ENCODE data around the gene VPS37C. TPM values are rescaled to one million over a fixed set of nuclear protein-coding genes. Genes with fewer than 3 reads are reported as not detected.

VPS37C gene
- total and polyA plus RNA-seq, 9 of the 15 experiments (the other 6 are each of a cell fraction or from before 2014, with no cell fraction given) = 0.62 to 29.8 (median 11.5) TPM

DNA sequence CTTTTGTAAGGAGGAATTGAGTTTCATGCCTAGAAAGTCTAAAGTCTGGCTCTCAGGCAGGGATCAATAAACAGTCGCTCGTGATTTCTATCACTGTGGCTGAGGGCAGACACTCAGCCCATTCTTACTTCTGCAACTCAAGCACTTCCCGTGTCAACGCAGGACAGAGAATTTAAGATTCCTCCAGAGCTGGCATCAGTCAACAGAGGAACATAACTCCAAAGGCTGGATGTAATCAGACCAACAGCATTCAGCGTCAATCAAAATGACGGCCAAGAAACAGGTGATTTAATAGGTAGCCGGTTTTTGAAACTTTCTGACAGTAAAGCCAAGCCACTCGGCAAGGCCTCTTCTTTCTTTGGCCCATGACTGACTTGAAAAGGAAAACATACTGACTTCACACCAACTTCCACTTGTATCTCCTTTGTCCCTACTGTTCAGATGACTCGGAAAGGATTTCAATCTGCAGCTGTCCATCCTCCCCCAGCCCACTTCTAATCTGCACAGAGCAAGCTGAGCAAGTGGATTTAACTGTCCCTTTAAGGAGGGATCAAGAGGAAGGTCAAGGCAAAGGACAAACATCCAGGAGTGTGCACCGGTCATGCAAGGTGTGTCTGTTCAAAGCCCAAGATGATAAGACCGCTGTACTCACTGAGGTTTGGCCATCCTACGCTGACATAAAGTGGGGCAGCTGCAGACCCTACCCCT lies 9.5 kb downstream of the VPS37C start (continued):
- TF ChIP-seq POLR3A (IDR thresholded peaks at IDR 0.05; ENCODE audit: borderline replicate concordance, extremely low read depth, insufficient read depth, insufficient read length) = no peak
- TF ChIP-seq THRAP3 (IDR thresholded peaks at IDR 0.05; ENCODE audit: borderline replicate concordance) = no peak
- peak; percentile 82 for TF ChIP-seq NCOR1 (IDR thresholded peaks at IDR 0.05)
- TF ChIP-seq TEAD2 (tag; IDR thresholded peaks at IDR 0.05) = no peak
- TF ChIP-seq GATA2 (CRISPR knock-in tag; IDR thresholded peaks at IDR 0.05) = peak; percentile 87
- no peak for TF ChIP-seq ZNF347 (CRISPR knock-in tag; IDR thresholded peaks at IDR 0.05; ENCODE audit: low read depth)
- TF ChIP-seq NFATC3 (IDR thresholded peaks at IDR 0.05) = no peak
- TF ChIP-seq GTF2E2 (tag; IDR thresholded peaks at IDR 0.05) = no peak
- TF ChIP-seq, protein P1, sequence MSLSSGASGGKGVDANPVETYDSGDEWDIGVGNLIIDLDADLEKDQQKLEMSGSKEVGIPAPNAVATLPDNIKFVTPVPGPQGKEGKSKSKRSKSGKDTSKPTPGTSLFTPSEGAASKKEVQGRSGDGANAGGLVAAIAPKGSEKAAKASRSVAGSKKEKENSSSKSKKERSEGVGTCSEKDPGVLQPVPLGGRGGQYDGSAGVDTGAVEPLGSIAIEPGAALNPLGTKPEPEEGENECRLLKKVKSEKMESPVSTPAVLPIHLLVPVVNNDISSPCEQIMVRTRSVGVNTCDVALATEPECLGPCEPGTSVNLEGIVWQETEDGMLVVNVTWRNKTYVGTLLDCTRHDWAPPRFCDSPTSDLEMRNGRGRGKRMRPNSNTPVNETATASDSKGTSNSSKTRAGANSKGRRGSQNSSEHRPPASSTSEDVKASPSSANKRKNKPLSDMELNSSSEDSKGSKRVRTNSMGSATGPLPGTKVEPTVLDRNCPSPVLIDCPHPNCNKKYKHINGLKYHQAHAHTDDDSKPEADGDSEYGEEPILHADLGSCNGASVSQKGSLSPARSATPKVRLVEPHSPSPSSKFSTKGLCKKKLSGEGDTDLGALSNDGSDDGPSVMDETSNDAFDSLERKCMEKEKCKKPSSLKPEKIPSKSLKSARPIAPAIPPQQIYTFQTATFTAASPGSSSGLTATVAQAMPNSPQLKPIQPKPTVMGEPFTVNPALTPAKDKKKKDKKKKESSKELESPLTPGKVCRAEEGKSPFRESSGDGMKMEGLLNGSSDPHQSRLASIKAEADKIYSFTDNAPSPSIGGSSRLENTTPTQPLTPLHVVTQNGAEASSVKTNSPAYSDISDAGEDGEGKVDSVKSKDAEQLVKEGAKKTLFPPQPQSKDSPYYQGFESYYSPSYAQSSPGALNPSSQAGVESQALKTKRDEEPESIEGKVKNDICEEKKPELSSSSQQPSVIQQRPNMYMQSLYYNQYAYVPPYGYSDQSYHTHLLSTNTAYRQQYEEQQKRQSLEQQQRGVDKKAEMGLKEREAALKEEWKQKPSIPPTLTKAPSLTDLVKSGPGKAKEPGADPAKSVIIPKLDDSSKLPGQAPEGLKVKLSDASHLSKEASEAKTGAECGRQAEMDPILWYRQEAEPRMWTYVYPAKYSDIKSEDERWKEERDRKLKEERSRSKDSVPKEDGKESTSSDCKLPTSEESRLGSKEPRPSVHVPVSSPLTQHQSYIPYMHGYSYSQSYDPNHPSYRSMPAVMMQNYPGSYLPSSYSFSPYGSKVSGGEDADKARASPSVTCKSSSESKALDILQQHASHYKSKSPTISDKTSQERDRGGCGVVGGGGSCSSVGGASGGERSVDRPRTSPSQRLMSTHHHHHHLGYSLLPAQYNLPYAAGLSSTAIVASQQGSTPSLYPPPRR (CRISPR knock-in tag; IDR thresholded peaks at IDR 0.05; ENCODE audit: borderline replicate concordance) = no peak
- no peak for TF ChIP-seq NR4A1 (CRISPR knock-in tag; IDR thresholded peaks at IDR 0.05)
- TF ChIP-seq NR4A1 (tag; IDR thresholded peaks at IDR 0.05) = no peak
- TF ChIP-seq HMGN3 (IDR thresholded peaks at IDR 0.05; ENCODE audit: borderline replicate concordance, extremely low read depth, insufficient read length, low read depth, low read length) = no peak
- peak; percentile 73 for TF ChIP-seq NFIC (IDR thresholded peaks at IDR 0.05)
- no peak for TF ChIP-seq ZNF140 (CRISPR knock-in tag; IDR thresholded peaks at IDR 0.05)
- TF ChIP-seq, protein P2, sequence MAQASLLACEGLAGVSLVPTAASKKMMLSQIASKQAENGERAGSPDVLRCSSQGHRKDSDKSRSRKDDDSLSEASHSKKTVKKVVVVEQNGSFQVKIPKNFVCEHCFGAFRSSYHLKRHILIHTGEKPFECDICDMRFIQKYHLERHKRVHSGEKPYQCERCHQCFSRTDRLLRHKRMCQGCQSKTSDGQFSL (CRISPR knock-in tag; IDR thresholded peaks at IDR 0.05) = no peak
- TF ChIP-seq, protein P2 (tag; IDR thresholded peaks at IDR 0.05) = no peak
- TF ChIP-seq, protein P3, sequence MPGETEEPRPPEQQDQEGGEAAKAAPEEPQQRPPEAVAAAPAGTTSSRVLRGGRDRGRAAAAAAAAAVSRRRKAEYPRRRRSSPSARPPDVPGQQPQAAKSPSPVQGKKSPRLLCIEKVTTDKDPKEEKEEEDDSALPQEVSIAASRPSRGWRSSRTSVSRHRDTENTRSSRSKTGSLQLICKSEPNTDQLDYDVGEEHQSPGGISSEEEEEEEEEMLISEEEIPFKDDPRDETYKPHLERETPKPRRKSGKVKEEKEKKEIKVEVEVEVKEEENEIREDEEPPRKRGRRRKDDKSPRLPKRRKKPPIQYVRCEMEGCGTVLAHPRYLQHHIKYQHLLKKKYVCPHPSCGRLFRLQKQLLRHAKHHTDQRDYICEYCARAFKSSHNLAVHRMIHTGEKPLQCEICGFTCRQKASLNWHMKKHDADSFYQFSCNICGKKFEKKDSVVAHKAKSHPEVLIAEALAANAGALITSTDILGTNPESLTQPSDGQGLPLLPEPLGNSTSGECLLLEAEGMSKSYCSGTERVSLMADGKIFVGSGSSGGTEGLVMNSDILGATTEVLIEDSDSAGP (CRISPR knock-in tag; IDR thresholded peaks at IDR 0.05) = peak; percentile 89
- TF ChIP-seq SPI1 (IDR thresholded peaks at IDR 0.05; ENCODE audit: borderline replicate concordance, low read depth, low read length) = no peak
- no peak for TF ChIP-seq ZNF785 (CRISPR knock-in tag; IDR thresholded peaks at IDR 0.05)
